H9 (cell line): ENCODE data around the gene C10orf105. TPM values are rescaled to one million over a fixed set of nuclear protein-coding genes. Genes with fewer than 3 reads are reported as not detected.

Source experiments
- DNase-seq: peaks from one replicate; pipeline ENCODE4 v3.0.0-alpha.2; 2017
- H2AFZ ChIP-seq: one replicate; pipeline ENCODE4 v1.6.1; 2013; ENCODE audit warnings: mild to moderate bottlenecking, low read length, control low read depth, moderate library complexity
- H2AK5ac ChIP-seq: 2 replicates; pipeline ENCODE4 v1.6.1; 2013; ENCODE audit warnings: low read length, control low read depth, mixed read lengths; ENCODE audit not compliant: insufficient read length
- H2BK120ac ChIP-seq: one replicate; pipeline ENCODE4 v1.6.1; 2013; ENCODE audit warnings: low read depth, mild to moderate bottlenecking, low read length, control low read depth, inconsistent platforms; ENCODE audit not compliant: poor library complexity, severe bottlenecking
- H2BK12ac ChIP-seq: 2 replicates; pipeline ENCODE4 v1.6.1; 2013; ENCODE audit warnings: low read length, control low read depth, mixed read lengths, low read depth; ENCODE audit not compliant: insufficient read length
- H2BK15ac ChIP-seq: 2 replicates; pipeline ENCODE4 v1.6.1; 2013; ENCODE audit warnings: low read depth, low read length, control low read depth
- H2BK20ac ChIP-seq: one replicate; pipeline ENCODE4 v1.6.1; 2013; ENCODE audit warnings: low read depth, mild to moderate bottlenecking, low read length, control low read depth, inconsistent platforms; ENCODE audit not compliant: poor library complexity, severe bottlenecking
- H2BK5ac ChIP-seq: 2 replicates; pipeline ENCODE4 v1.6.1; 2013; ENCODE audit warnings: low read length, control low read depth, mixed read lengths; ENCODE audit not compliant: insufficient read length
- H3K14ac ChIP-seq: 2 replicates; pipeline ENCODE4 v1.6.1; 2013; ENCODE audit warnings: low read length, control low read depth; ENCODE audit not compliant: insufficient read depth
- H3K18ac ChIP-seq: 2 replicates; pipeline ENCODE4 v1.6.1; 2013; ENCODE audit warnings: low read depth, mild to moderate bottlenecking, mixed read lengths, low read length, control low read depth; ENCODE audit not compliant: insufficient read length
- H3K23ac ChIP-seq: 2 replicates; pipeline ENCODE4 v1.6.1; 2013; ENCODE audit warnings: low read length, control low read depth, mixed read lengths, low read depth; ENCODE audit not compliant: insufficient read length
- H3K23me2 ChIP-seq: 2 replicates; pipeline ENCODE4 v1.6.1; 2013; ENCODE audit warnings: low read depth, mild to moderate bottlenecking, mixed read lengths, low read length, control low read depth; ENCODE audit not compliant: insufficient read length, poor library complexity, severe bottlenecking
- H3K27ac ChIP-seq: 2 replicates; pipeline ENCODE4 v1.5.1; 2013; ENCODE audit warnings: low read length, control low read depth, mixed read lengths, low read depth; ENCODE audit not compliant: insufficient read length
- H3K27me3 ChIP-seq: 2 replicates; pipeline ENCODE4 v1.6.1; 2013; ENCODE audit warnings: low read length, control low read depth, inconsistent platforms; ENCODE audit not compliant: insufficient read depth
- H3K4ac ChIP-seq: 2 replicates; pipeline ENCODE4 v1.6.1; 2013; ENCODE audit warnings: low read depth, mild to moderate bottlenecking, control low read depth, inconsistent platforms, low read length, moderate library complexity
- H3K4me1 ChIP-seq: 2 replicates; pipeline ENCODE4 v1.6.1; 2013; ENCODE audit warnings: low read length, control low read depth, inconsistent platforms; ENCODE audit not compliant: insufficient read depth
- H3K4me2 ChIP-seq: 2 replicates; pipeline ENCODE4 v1.6.1; 2013; ENCODE audit warnings: low read length, control low read depth, mixed read lengths; ENCODE audit not compliant: insufficient read length, insufficient read depth
- H3K56ac ChIP-seq: 2 replicates; pipeline ENCODE4 v1.6.1; 2013; ENCODE audit warnings: low read depth, mild to moderate bottlenecking, mixed read lengths, low read length, control low read depth; ENCODE audit not compliant: insufficient read length
- H3K79me1 ChIP-seq: 2 replicates; pipeline ENCODE4 v1.6.1; 2013; ENCODE audit warnings: low read depth, mild to moderate bottlenecking, moderate library complexity, low read length, control low read depth, inconsistent platforms; ENCODE audit not compliant: insufficient read depth, poor library complexity, severe bottlenecking
- H3K79me2 ChIP-seq: 2 replicates; pipeline ENCODE4 v1.6.1; 2013; ENCODE audit warnings: low read length, control low read depth, inconsistent platforms; ENCODE audit not compliant: insufficient read depth
- H3K9ac ChIP-seq: 2 replicates; pipeline ENCODE4 v1.6.1; 2013; ENCODE audit warnings: low read length, control low read depth, mixed read lengths; ENCODE audit not compliant: insufficient read length; ENCODE audit errors: extremely low read depth
- H3K9me3 ChIP-seq: one replicate; pipeline ENCODE4 v1.6.1; 2013; ENCODE audit warnings: low read depth, low read length, inconsistent platforms; ENCODE audit not compliant: control insufficient read depth
- H3T11ph ChIP-seq: one replicate; pipeline ENCODE4 v1.6.1; 2013; ENCODE audit warnings: mild to moderate bottlenecking, low read length, control low read depth, inconsistent platforms
- H4K20me1 ChIP-seq: one replicate; pipeline ENCODE4 v1.6.1; 2013; ENCODE audit not compliant: control insufficient read depth, insufficient read length, insufficient read depth
- H4K5ac ChIP-seq: 2 replicates; pipeline ENCODE4 v1.6.1; 2013; ENCODE audit warnings: low read depth, mild to moderate bottlenecking, mixed read lengths, low read length, control low read depth; ENCODE audit not compliant: insufficient read length
- H4K8ac ChIP-seq: replicated peaks from 2 replicates; pipeline ENCODE4 v1.6.1; 2013; ENCODE audit warnings: low read length, control low read depth, mixed read lengths, low read depth; ENCODE audit not compliant: insufficient read length
- H4K91ac ChIP-seq: 2 replicates; pipeline ENCODE4 v1.6.1; 2013; ENCODE audit warnings: low read depth, mild to moderate bottlenecking, moderate library complexity, mixed read lengths, low read length, control low read depth; ENCODE audit not compliant: insufficient read length
- H3K27ac Mint-ChIP-seq, 3 experiments: 2 replicates in 2 of 3; 3 replicates in 1 of 3; pipeline ENCODE4 v1.8.0; 2020 to 2021; ENCODE audit warnings: mixed read lengths in 3 of 3, mild to moderate bottlenecking in 1 of 3, moderate library complexity in 1 of 3
- H3K27me3 Mint-ChIP-seq: 2 replicates; pipeline ENCODE4 v1.8.0; 2021; ENCODE audit warnings: low read depth, mild to moderate bottlenecking, moderate library complexity, mixed read lengths
- H3K36me3 Mint-ChIP-seq, 3 experiments: 2 replicates in 2 of 3; 3 replicates in 1 of 3; pipeline ENCODE4 v1.8.0; 2020 to 2021; ENCODE audit warnings: low read depth in 3 of 3, mixed read lengths in 3 of 3; ENCODE audit not compliant: insufficient read depth in 1 of 3
- H3K4me1 Mint-ChIP-seq, 2 experiments: 2 replicates each; pipeline ENCODE4 v1.8.0; 2020; ENCODE audit warnings: mixed read lengths in 2 of 2
- H3K4me3 Mint-ChIP-seq, 2 experiments: 2 replicates in 1 of 2; 3 replicates in 1 of 2; pipeline ENCODE4 v1.8.0; 2020 to 2021; ENCODE audit warnings: mild to moderate bottlenecking in 2 of 2, mixed read lengths in 2 of 2, moderate library complexity in 1 of 2
- H3K9me3 Mint-ChIP-seq, 2 experiments: 2 replicates in 1 of 2; 3 replicates in 1 of 2; pipeline ENCODE4 v1.8.0; 2020; ENCODE audit warnings: mild to moderate bottlenecking in 2 of 2, mixed read lengths in 2 of 2, moderate library complexity in 1 of 2
- CTCF ChIP-seq: fragments of 200-600 bp; sonication (generic); conservative IDR thresholded peaks from 3 replicates; pipeline ENCODE4 v1.8.0; 2021; ENCODE audit warnings: antibody characterized with exemption, mild to moderate bottlenecking
- WGBS: extraction: QIAGEN DNeasy Blood & Tissue Kit; methylation state at CpG from one replicate; pipeline ENCODE4 v1.1.7; 2013; ENCODE audit warnings: missing lambda C conversion rate, low lambda C conversion rate, mixed read lengths; ENCODE audit not compliant: insufficient read length; ENCODE audit errors: extremely low coverage; 5-methylcytosine and 5-hydroxymethylcytosine counted together
- total RNA-seq: library from RNA; stranded (reverse); gene quantifications from 2 replicates; pipeline ENCODE4 v1.2.1, GENCODE V29; 2021

C10orf105 gene
- total RNA-seq, 1 experiment from 2014 or later: 0.26 TPM

GRCh38 chr10:71684356-71685173 is 35.0 kb downstream of the C10orf105 start:
- Mint-ChIP-seq H3K27me3 (peaks cover 13% of the 10 kb centered on the region), H3K4me1 (peaks cover 32 to 34% of the 10 kb centered on the region in 2 experiments), H3K9me3 (peaks cover 7 to 11% of the 10 kb centered on the region in 2 experiments), H3K27ac (no peak overlapping the region; a peak in 1 of 7 replicates), H3K4me3 (no peak overlapping the region), H3K36me3 (peaks cover 4 to 5% (median 4%) of the 10 kb centered on the region in 3 experiments)
- no peak overlapping the region for H3T11ph ChIP-seq
- no peak overlapping the region for H2BK15ac ChIP-seq
- H3K4me1 ChIP-seq: peaks cover 5% of the 10 kb centered on the region; the same call in 1 of the 2 replicates
- no peaks in the 10 kb centered on the region for H3K9me3 ChIP-seq
- H3K79me2 ChIP-seq: no peaks in the 10 kb centered on the region
- H3K23ac ChIP-seq: no peak overlapping the region
- no peaks in the 10 kb centered on the region for H3K23me2 ChIP-seq
- no peak overlapping the region for H3K4me2 ChIP-seq
- no peak overlapping the region for H2BK5ac ChIP-seq
- H4K8ac ChIP-seq: no peak overlapping the region
- H4K5ac ChIP-seq: no peak overlapping the region
- H4K20me1 ChIP-seq: no peaks in the 10 kb centered on the region
- H2BK120ac ChIP-seq: no peak overlapping the region
- H3K4ac ChIP-seq: no peak overlapping the region
- WGBS: no CpG with 5 or more reads among the region's 7 CpGs
- H2BK12ac ChIP-seq: no peak overlapping the region
- H3K56ac ChIP-seq: no peak overlapping the region
- TF ChIP-seq CTCF: peak; percentile 23; the same call in 1 of the 3 replicates
- no peaks in the 10 kb centered on the region for H3K27me3 ChIP-seq
- no peak overlapping the region for H2AFZ ChIP-seq
- no peak overlapping the region for H3K18ac ChIP-seq
- no peak overlapping the region for H3K27ac ChIP-seq
- no peak overlapping the region for H3K9ac ChIP-seq
- no peak overlapping the region for H3K14ac ChIP-seq
- no peak for DNase-seq
- H3K79me1 ChIP-seq: no peaks in the 10 kb centered on the region
- no peak overlapping the region for H2AK5ac ChIP-seq
- H4K91ac ChIP-seq: no peak overlapping the region
- no peak overlapping the region for H2BK20ac ChIP-seq
